Stimulated activated CD4-positive, alpha-beta T cell treated with anti-CD3 and anti-CD28 coated beads, Interleukin-2, amount 100 ng/mL, for 4 hours (primary cell): ENCODE results near the gene GRM5.
"Not testable (repeated sequence)": the region's sequence is repeated elsewhere in the genome, so short reads cannot be mapped to it uniquely, and the experiment has no call there.

Source experiments
- DNase-seq: peaks from one replicate; pipeline ENCODE4 v3.0.0-alpha.2; 2020; ENCODE audit warnings: low read depth

Gene GRM5

GRCh38 chr11:89065651-89066201 lies at the start of gene GRM5:
GRM5 (minus strand) TSS chr11:89065982; CDS start chr11:89047872, 18,110 bp downstream.
- DNase-seq: not testable (repeated sequence)

- not testable (repeated sequence) for DNase-seq
Observed at GRCh38 chr11:89097956-89098355, 32.2 kb upstream of the GRM5 start.

DNA sequence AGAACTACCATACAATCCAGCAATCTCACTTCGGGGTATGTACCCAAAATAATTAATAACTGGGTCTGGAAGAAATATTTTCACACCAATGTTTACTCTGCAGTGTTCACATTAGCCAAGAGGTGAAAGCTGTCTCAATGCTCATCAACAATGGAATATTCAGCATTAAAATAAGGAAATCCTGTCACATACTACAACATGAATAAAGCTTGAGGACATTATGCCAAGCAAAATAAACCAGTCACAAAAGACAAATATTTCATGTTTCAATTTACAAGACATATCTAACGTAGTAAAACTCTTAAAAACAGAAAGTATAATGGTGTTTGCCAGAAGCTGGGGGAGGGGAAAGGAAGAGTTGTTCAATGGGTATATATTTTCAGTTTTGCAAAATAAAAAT lies 28.0 kb upstream of the GRM5 start:
- not testable (repeated sequence) for DNase-seq

- DNase-seq: not testable (repeated sequence)
Observed at GRCh38 chr11:89084951-89085350, 19.2 kb upstream of the GRM5 start.

- DNase-seq: not testable (repeated sequence)
Observed at GRCh38 chr11:89070911-89071310, 5.1 kb upstream of the GRM5 start.

GRCh38 chr11:89067264-89067663 lies 1.5 kb upstream of the GRM5 start:
- DNase-seq: no peak

- no peak for DNase-seq
Observed at GRCh38 chr11:89065066-89065465, 716 bp downstream of the GRM5 start.

GRCh38 chr11:89063481-89063951 lies 2.3 kb downstream of the GRM5 start:
- DNase-seq: not testable (repeated sequence)

GRCh38 chr11:89062771-89063298 lies 2.9 kb downstream of the GRM5 start:
- DNase-seq: not testable (repeated sequence)

GRCh38 chr11:89061839-89062238 lies 3.9 kb downstream of the GRM5 start:
- not testable (repeated sequence) for DNase-seq

DNA sequence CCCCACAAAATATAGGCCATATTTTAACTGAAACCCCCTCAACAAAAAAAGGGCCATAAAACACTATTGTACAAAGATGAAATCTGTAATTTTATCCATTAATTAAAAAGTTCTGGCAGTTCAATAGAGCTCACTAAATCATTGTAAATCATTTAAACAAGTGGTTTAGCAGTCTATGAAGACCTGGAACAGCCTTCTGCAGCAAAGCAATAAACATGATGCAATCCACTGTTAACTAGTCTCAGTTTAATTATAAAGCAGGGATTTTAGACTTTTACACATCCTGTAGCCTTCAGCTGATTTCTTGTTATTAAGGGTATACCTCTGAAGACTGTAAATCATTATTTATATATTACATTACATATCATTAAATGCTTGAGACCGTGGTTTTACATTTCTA lies 8.4 kb downstream of the GRM5 start:
- not testable (repeated sequence) for DNase-seq

DNA sequence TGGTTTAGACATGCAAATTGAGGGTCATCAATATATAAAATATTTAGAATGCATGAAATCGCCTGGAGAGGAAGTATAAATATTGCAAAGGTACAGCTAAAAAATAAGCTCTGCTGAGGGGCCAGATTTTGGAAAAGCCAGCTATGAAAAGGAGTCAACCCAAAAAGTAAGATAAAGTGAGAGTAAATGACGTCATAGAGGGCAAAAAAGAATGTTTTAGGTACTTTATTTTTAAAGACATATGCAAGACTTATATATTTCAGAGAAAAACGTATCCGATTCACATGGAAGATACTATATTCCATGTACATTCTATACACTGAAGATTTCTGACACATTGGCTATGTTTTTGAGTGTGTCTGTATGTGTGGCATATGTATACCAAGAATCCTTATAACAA lies 13.6 kb downstream of the GRM5 start:
- DNase-seq: no peak

GRCh38 chr11:89047159-89047558 lies 18.6 kb downstream of the GRM5 start:
- DNase-seq: not testable (repeated sequence)

DNA sequence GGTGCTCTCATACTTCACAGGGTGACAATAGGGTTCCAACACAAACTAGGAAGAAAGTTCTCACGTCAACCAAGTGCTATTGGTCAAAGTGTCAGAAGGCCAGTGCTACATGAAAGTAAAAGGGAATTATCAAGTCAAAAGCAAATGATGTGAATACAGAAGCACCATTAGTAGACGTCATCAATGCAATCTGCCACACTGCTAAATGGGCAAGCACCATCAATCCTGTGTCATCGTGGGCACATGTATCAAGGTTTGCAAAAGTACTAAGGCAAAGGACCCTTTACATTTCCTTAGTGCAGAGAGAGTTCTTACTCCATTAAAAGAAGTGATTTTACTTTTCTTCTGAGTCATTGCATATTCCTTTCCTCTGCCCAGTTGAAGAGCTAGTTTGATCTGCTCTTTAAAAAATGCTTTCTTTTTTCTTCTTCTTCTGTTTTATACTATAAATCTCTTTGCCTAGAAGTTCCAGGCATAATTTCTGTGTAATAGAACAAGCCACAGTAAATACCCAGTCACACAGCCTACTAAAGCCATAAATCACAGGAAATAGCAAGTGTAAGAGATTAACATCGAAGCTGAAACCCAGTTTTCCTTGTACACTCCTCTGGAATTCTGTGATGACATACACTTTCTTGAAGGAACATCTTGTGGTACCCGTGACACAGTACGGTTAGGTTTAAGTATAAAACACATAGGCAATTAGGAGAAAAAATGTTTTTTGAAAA lies 21.8 kb downstream of the GRM5 start:
- not testable (repeated sequence) for DNase-seq

DNA sequence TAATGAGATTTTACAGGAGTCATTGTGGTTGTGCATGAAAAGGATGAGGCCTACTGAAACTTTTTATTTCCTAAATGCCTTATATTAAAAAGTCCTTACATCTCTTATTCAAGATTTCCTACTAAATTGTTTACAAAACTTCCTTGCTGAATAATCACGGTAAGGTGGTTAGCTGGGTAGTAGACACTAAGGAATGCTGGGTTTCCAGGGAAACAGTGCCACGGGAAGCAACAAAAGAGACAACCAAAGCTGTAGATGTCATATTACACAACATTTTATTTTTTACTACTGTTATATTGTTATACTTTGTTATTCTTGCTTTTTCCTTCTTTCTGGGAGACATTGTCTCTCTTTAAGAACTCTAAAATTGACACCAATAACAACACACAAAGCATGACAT lies 36.1 kb downstream of the GRM5 start:
- not testable (repeated sequence) for DNase-seq

DNA sequence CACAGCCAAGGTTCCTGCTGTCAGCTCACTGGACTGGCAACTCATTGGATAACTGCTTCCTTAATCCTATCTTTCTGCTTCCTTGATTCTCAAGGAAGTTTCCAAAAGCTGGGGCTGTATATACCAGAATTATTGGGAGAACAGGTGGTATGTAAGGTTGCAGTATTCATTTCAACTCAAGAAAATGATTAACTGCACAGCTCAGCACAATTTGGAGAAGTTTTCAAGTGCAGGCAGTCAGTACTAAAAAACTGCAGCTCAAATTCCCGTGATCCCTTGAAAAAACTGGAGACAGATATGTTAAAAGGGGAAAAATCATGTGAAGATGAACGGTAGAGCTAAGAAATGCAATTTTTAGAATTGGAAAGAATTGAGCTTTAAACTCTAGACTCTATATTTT lies 44.4 kb downstream of the GRM5 start:
- no peak for DNase-seq

GRCh38 chr11:89019827-89020547 lies 45.8 kb downstream of the GRM5 start:
- DNase-seq: not testable (repeated sequence)

GRCh38 chr11:89016214-89016613 lies 49.6 kb downstream of the GRM5 start:
- no peak for DNase-seq

DNA sequence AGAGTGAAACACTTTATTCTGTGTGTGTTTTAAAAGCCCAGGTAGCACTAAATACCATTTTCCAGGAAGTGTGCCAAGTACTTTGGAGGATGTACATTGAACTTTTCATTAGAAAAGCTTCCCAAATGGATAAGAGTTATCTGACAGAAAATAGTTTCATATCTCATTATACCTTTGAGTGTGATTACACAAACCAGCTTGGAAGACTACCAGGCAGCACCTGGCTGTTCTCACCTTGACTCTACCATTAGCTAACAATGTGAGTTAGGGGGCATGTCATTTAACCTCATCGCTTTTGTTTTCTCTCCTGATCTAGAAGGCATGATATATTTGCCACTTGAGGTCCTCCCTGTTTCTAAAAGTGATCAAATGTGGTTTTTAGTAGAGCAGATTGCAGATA lies 50.2 kb downstream of the GRM5 start:
- no peak for DNase-seq

DNA sequence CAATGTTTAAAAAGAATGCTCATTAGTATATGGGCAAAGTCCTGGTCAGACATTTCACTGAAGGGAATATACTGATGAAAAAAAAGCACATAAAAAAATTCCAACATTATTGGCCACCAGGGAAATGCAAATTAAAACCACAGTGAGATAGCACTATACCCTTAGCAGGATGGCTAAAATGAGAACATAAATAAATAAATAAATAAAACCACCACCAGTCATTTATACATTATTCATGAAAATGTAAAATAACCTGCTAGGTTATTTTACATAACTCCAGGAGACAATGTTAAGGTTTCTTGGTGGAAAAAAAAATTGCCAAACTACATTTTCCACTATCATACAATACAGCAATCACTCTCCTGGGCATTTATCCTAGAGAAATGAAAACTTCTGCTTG lies 64.9 kb downstream of the GRM5 start:
- DNase-seq: not testable (repeated sequence)

- no peak for DNase-seq
Observed at GRCh38 chr11:88979641-88980040, 86.1 kb downstream of the GRM5 start.

DNA sequence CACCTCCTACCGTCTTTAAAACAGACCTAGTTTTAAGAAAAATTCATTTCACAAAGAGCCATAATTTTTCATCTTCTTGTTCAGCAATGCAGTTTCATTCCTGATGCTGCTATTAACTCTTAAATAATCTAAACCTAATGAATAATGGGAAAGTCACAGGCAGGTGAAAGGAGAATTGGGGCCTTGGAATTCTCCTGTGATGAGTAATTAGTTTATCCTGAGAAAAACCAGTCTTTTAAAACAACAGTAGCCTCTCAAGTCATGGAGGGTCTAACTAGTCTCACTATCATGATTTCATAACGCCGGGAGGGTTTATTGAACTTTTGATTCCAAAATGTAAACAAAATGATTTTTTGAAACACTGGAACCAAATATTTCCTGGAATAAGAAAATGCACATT lies 86.8 kb downstream of the GRM5 start:
- not testable (repeated sequence) for DNase-seq

DNA sequence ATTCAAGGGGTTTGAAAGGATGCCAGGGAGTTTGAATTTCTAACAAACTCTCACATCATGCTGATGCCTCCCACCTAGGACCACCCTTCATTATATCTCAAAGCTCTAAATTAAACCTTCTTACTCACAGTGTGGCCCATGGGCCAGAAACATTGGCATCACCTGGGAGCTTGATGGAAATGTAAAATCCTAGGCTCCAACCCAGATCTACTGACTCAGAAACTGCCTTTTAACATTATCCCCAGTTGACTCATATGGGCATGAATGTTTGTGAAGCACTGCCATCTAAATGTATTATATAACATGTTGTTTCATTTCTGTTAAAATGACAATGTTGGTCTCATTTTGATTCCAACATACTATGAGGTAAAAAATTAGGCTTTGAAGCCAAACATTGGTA lies 90.3 kb downstream of the GRM5 start:
- not testable (repeated sequence) for DNase-seq
